GM21526 (cell line): Measurements from ENCODE around the gene LIN52.

Experiments
- ATAC-seq: cut with Tn5 transposase; IDR thresholded peaks from one replicate; pipeline ENCODE4 v1.9.1; 2021; ENCODE audit warnings: moderate library complexity; ENCODE audit not compliant: unreplicated experiment, low FRiP score

Gene LIN52

DNA sequence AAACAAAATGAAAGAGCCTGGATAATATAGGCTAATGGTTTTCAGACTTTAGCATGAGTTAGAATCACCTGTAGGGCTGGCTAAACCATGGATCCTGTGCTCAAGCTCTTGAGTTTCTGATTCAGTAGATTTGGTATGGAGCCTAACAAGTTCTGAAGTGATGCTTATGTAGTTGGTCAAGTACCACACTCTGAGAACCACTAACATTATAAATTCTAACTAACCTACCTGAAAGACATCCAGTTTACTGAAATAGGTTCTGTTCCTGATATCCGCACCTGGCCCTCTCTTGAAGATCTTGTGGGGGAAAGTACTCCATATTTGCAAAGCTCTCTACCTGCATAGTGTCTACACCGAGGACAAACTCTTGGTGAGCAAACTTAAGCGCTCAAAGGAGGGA is 95.1 kb downstream of the LIN52 start:
- no peak for ATAC-seq

DNA sequence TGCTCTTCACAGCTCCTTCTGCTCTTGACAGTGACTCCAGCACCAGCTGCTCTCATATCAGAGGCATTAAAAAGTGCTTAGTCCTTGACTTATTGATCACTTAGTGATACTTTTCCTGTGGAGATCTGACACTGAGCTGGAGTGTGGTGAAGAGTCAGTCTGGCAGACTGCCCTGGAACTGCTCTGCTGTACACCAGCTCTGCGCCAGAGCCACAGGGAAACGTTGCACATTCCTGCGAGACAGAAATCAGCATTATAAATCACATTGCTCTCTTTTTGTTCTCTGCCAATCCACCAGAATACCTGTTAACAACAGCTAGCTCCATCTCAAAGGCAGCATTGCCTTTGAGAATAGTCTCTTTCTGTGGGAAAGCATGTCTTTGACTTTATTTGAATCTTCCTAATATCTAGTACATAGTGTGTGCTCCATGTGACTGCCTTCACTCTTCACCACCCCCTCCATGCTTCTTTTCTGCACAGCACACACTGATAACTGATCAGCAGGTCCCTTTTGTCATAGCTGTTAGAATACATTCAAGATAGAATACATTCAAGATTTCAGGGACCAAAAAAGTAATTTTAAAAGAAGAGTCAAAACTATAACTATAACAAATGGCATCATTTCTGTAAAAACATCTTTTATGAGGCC is 106.3 kb downstream of the LIN52 start:
- ATAC-seq, result no peak

DNA sequence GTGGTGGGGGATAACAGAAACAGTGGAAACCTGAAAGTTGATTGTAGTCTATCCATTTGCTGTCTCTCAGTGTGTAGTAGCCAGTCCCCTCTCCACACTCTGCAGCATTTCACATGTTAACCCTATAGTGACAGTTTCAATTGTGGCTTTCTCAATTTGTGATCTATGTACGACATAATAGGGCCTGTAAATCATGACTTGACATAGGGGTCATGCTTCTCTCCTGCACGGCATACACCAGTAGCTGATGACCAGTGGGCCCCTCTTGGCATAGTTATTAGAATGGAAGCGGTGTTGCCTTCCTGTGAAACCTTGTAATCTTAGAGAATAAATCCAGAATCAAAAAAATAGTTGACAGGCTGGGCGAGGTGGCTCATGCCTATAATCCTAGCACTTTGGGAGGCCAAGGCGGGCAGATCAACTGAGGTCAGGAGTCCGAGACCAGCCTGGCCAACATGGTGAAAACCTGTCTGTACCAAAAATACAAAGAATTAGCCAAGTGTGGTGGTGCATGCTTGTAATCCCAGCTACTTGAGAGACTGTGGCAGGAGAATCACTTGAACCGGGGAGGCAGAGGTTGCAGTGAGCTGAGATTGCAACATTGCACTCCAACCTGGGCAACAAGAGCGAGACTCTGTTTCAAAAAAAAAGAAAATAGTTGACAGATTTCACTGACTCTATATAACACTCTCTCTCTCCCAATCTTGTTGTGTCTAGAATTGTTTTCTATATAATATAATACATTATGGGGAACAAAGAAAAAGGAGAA is 109.9 kb downstream of the LIN52 start:
- no peak for ATAC-seq

GRCh38 chr14:74195623-74196022 is 110.9 kb downstream of the LIN52 start:
- ATAC-seq, result no peak

DNA sequence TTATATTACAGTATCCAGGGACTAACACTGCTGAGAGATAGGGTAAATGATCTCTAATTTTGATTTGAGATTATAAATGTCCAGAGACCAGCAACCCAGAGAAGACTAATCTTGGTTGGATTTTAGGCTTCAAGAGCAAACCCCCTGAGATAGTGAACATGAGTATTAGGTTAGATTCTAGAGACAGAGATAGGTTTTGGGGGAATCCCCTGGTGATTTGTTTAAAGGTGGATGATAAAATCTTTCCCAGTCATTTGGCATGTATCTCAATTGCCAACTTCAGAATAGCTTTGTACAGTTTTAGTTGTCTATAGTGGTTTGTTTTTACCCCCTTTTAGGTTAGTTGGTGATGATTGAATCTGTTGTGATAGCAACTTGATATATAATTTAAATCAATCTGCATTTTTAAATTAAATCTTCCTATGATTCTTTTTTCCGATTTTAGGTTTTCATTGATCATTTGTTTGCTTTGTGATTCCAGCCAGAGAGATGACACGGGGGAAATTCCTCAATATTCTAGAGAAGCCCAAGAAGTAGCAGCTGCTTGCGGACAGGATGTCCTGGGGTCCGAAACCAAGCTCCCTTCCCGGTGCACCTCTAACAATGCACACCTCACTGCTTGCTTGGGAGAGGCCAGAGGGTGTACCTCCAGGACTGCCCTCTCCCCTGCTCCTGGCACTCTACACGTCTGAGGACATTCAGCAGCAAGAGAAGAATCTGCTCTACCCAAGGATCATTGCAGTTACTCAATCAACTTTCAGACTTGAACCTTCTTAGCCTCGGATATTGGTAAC is 113.9 kb downstream of the LIN52 start:
- ATAC-seq, result no peak

GRCh38 chr14:74202113-74202512 is 117.4 kb downstream of the LIN52 start:
- ATAC-seq, result no peak

DNA sequence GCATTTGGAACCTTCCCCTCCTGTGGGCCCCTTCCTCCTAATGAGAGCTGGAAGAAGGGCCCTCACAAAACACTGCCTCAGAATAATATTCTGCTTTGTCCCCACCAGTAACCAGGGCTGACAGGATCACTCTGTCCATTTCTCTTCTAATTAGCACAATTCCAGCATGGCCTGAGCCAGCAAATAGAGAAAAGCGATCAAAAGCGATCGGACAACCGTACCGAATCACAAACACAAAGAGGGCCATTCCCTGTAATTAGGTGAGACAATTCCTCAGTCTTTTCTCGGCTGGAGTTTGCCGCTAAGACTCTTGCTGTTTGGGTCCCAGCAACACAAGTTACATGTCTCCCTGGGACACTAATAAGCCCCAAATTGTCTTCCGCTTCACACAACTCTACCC is 118.9 kb downstream of the LIN52 start:
- no peak for ATAC-seq

GRCh38 chr14:74204491-74204890 is 119.7 kb downstream of the LIN52 start:
- ATAC-seq, result no peak

DNA sequence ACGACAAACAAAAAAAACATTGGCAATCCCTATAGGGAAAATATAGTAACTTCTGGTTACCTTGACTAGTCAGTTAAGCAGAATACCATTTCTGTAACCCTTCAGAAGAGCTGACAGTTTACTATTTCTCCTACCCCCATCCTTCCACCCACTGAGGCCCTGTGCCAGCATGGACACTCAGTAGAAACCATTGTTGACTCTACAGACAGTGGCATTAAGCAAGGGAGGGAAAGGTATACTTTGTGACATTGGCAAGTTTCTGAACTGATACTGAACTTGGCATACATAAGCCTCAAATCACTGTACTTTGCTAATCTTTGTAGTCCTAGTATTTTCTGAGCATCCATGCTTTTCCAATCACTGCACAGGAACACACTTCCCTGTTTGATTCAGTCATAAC is 121.1 kb downstream of the LIN52 start:
- ATAC-seq, result no peak

DNA sequence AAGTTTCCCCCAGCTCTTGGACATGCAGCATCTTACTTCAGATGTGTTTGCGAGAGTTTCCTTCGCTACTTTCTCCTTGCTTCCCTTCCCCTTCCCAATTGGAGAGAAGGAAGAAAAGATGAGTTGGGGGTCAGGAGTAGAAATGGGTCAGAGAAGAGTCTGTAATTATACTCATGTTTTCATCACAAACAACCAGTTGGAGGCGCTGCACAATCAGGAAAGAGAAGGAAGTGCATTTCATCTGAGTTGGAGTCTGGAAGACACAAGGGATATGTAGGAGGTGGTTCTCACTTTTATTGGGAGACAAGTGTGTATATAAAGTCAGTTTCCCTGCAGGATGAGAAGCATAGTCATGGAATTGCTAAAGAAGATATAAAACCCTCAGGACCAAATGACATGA is 123.2 kb downstream of the LIN52 start:
- ATAC-seq, result no peak

DNA sequence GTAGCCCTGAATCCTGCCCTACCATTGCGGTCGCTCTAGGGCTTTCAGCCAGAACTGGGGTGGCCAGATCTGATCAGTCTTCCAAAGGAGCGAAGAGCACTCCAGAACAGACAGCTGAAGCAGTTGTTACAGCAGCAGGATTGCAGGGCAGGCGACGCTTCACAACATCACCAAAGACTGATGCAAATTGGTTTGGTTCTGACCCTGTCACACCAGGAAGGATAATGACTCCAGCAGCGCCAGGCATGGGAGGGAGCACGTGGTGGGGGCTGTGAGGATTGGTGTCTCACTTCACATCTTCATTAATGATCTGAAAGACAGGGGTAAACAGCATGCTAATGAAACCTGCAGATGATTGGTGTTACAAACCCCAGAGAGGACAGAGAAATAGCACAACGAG is 123.9 kb downstream of the LIN52 start:
- no peak for ATAC-seq

DNA sequence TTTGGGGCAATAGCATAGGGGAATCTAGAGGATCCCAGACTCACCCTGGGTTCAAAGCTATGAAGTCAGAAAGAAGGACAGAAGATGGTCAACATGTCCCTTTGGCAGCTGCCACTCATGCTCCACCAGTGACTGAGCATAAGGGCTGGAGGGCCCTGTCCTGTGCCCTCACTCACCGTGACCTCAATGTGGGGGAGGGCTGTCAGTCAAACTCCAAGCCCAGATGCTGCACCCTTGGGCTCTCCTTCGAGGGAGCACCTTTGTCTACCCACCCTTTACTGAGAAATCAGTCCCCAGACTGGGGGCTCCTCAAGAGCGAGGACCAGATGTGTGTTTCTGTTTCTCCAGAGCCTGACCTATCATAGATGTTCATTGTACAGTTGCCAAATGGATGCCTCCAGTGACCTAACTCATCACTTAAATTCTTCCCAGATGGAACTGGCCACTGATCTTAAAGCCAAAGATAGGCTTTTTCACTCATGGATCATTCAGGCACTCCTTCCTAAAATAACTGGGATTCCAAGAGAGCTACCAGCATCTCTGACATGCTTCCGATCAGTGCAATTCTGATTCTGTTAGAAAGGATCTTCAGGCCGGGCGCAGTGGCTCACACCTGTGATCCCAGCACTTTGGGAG is 127.3 kb downstream of the LIN52 start:
- no peak for ATAC-seq

GRCh38 chr14:74213907-74214803 is 129.4 kb downstream of the LIN52 start:
- no peak for ATAC-seq

DNA sequence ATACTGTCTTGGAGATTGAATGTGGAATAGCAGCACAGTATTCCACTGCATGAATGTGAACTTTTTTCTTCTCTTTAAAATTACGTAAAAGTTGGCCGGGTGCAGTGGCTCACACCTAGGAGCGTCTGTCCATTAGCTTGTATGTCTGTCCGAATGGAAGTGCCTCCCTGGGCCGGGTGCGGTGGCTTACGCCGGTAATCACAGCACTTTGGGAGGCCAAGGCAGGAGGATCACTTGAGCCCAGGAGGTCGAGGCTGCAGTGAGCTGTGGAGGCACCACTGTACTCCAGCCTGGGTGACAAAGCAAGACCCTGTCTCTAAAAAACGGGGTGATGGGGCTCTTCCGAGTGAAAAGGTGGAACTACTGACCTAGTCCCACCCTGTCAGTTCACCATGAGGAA is 131.9 kb downstream of the LIN52 start:
- ATAC-seq, result no peak

GRCh38 chr14:74217672-74218448 is 133.1 kb downstream of the LIN52 start:
- ATAC-seq, result no peak

DNA sequence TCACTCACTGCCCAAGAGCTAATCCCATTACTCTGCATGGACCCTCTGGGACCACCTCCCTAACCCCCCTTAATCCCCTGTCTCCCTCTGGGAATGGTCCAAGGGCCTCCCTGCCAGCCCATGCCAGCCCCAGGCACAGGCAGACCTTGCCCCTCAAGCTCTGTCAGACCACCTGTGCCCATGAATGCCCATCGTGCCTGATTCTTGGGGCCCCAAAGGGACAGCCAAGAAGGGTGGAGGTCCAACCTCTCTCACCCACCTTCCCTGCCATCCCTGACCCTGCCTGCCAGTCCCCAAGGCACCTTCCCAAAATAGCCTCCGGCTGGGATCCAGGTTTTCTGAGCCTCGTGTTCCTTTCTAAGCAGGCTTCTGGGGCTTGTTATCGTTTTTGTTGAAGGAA is 133.7 kb downstream of the LIN52 start:
- ATAC-seq, result no peak

- no peak for ATAC-seq
Measured at GRCh38 chr14:74219277-74220205, 134.8 kb downstream of the LIN52 start.

DNA sequence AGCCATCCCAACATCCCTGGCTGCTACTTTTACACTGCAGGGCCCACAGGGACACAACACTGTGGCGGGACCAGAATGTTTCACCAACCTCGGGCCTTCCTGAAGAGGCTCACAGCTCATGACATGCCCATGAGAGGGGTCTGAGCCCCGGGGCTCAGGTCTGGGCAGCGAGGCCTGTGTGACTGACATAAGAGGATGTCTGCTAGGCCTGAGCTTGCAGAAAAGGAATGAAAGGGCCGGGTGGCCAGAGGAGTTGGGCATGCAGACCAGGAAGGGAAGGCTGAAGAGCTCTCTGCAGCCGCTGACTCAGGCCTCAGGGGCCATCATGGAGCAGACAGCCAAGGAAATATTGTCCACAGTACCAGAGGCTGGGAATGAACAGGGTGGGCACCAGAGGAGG is 136.2 kb downstream of the LIN52 start:
- ATAC-seq, result no peak
